HPDE6-E6E7 (cell line): ENCODE results near the gene BORCS8.
"Not testable (repeated sequence)": the region's sequence is repeated elsewhere in the genome, so short reads cannot be mapped to it uniquely, and the experiment has no call there.

Experiments
- DNase-seq: peaks from one replicate; pipeline ENCODE4 v3.0.0; 2011; ENCODE audit warnings: missing footprints; ENCODE audit errors: extremely low spot score

The BORCS8 gene

DNA sequence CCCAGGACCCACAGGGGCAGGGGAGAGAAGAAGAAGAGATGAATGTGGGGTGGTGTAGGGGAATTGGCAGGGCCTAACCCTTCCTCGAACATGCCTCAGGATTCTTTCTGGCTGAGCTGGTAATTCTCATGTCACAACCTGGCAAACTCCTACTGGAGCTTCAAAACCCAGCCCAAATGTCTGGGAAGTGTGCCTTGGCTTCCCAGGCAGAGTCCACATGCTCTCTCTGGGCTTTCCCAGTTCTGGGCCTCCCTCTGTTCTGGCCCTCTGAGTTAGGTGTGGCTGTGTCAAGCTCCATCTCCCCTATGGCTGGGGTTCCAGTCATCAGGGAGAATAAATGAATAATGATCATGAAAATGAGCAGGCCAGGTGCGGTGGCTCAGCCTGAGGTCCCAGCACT lies 42.5 kb downstream of the BORCS8 start:
- no peak for DNase-seq

DNA sequence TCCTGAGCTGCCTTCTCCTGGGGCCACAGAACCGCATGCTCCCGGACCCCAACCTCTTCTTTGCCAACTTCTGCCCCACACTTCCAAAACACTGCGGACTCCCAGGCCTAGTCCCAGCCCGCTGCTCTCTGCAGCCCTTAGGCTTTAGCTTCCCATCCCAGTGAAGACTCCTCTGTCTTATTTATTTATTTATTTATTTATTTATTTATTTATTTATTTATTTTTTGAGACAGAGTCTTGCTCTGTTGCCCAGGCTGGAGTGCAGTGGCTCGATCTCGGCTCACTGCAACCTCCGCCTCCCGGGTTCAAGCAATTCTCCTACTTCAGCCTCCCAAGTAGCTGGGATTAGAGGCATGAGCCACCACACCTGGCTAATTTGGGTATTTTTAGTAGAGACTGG lies 43.4 kb downstream of the BORCS8 start:
- DNase-seq, result not testable (repeated sequence)

DNA sequence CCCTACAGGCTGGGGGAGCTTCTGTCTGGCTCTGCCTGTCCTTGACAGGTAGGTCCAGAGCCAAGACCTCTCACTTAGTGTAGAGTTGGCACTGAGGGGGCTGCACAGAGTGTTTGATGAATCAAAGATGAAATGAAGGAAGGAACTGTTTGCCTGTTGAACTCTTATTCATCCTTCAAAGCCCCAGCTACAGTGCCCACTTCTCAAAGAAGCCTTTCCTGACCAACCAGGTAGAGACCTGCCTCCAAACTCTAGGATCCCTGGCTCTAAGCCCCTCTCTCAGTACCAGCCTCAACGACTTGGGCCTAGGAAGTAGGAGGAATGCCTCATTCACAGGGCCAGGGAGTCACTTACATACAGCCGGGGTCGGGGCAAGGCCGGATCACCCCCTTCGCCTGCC lies 44.6 kb downstream of the BORCS8 start:
- DNase-seq, result no peak

DNA sequence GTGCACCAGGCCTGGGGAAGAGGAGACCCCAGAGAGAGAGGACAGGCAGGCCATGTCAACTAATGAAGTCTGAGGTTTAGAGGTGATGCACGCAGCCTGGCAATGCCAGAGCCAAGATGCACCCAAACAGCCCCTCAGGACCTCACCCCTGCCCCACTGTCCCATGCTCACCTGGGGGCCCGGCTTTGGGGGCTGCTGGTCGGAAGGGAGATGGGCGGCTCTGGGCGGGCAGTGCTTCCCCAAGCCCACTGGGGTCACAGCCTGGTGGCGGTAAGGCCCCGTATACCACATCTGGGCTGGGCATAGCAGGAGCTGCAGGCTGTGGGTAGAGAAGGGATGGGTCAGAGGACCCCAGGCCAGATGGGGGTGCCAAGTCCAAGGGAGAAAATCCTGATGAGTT lies 45.1 kb downstream of the BORCS8 start:
- DNase-seq, result no peak

DNA sequence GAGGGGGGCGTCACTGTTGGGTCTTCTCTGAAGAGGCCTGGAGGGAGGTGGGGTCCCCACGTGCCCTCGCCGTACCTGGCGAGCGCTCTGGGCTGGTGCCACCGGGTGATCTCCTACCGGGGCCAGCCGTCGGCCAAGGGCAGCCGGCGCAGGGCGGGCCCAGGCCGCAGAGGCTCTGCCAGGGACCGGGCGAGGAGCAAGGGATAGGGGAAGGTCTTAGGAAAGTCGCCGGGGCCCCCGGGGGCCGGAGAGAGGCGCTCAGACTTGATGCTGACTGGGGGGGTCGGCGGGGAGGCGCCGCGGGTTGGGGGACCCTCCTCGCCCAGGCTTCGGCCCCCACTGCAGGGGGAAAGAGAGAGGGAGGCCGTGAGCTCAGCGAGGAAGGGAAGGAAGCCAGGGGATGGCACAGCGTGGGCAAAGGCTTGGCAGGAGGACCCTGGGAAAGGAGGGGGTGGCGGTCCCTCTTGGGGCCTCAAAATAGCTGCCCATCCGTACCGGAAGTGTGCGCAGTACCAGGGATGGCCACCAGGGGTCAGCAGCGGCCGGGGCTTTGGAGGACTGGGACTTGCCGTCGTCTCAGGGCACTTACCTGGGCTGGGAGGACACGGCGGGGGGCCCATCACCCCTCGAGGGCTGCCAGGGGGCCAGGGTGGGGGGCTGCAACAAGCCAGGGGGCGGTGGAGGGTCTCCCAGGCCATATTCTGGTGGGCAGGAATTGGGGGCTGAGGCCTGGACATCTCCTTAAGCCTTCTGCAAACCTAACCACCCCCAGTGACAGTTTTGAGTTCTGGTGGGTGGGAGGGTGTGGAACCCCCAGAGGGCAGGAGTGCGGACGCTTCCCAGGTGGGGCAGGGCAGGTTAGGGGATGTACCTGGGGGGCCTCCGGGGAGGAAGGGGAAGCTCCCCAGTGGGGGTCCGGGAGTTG lies 46.0 kb downstream of the BORCS8 start:
- peak; percentile 50 for DNase-seq

DNA sequence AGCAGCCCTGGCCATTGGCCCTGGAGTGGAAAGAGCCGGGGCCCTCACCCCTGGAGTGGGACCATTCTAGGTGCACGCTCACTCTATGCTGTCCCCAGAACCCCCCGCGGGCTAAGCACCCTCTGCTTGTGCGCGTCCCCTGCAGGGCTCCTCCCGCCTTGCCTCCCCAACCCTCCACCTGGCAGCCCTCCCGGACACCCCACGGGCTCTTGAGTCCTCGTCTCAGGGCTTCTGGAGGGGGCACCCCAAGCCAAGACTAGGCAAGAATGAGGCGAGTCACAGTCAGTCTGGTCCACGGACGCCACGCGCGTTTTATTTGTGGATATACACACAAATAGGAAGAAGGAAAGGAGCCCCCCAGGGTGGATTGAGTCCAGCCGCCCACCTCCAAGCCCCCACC lies 46.7 kb downstream of the BORCS8 start:
- no peak for DNase-seq

DNA sequence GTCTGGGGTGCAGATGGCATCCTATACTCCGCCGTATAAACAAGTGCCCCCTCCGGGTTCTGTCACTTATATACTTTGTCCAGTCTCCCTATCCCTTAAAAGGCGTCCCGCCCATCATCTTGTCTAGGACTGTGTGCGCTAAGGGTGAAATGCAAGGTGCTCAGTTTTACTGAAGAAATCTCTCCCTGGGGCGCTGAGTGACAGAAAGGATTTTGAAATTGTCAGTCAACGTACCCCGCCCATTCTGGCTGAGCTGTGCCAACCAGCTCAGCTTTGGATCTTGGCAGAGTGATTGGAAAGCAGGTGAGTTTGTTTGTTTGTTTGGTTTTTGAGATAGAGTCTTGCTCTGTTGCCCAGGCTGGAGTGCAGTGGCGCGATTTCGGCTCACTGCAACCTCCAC lies 49.6 kb downstream of the BORCS8 start:
- no peak for DNase-seq

DNA sequence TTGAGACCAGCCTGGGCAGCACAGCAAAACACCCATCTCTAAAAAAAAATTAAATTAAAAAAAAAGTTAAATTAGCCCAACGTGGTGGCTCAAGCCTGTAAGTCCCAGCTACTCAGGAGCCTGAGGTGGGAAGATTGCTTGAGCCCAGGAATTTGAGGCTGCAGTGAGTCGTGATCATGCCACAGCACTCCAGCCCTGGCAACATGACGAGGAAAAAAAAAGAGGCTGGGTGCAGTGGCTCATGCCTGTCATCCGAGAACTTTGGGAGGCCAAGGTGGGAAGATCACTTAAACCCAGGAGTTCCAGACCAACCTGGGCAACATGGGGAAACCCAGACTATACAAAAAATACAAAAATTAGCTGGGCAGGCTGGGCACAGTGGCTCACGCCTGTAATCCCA lies 51.5 kb downstream of the BORCS8 start:
- no peak for DNase-seq

DNA sequence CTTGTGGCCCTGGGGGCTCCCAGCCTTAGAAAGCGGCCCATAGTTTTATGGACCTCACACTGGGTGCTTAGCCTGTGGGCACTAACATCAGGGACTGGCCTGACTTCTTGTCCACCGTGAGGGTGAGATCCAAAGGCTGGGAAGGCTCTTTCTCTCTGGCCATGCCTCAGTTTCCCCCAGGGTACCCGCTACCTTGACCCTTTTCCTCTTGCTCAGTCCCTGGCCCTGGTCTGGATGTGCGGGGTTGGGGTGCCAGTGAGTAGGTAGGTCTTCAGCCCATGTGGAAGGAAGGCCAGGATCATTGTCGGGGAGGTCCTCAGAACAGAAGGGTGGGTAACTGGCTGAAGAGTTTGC lies 52.1 kb downstream of the BORCS8 start:
- DNase-seq, result no peak

DNA sequence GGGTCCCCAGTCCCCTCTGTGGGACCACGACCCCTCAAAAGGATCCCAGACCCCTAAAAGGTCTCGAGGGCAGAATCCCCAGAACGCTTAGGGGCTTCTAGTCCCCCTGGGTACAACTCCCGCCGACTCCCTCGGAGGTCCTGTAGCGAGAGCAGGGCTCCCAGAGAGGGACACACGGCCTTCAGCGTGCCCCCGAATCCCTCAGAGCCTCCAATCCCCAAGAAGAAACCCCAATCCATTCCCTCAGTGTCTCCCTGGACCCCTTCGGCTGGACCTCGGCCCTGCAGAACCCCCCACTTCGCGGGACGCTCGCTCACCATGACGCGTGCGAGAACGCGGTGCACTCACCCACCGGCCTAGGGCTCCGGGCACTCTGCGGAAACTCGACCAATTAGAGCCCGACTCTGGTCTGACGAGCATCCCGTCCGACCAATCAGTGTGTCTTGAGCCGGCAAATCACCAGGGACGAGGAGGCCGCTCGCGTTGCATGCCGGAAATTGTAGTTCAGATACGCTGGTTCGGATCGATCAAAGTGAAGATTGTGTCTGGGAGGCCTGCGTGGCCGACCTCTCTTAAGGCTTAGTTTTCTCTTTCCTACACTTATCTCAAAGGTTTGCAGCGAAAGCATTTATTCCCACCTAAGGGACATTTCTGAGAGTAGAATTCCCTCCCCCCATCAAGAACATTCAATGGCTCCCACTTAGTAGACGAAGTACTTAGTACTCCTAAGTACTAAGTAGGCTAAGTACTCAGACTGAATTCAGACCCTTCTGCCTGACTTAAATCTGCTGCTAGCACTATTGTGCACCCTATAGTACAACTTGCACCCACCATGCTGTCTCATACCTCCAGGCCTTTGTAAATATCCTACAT lies 53.6 kb downstream of the BORCS8 start, which contains the start of gene TMEM161A:
Gene TMEM161A, minus strand, starts transcription at position 370 of the 873 bp plus-strand sequence. Its CDS starts 50 bp downstream, at position 320.
- peak; percentile 100 for DNase-seq

DNA sequence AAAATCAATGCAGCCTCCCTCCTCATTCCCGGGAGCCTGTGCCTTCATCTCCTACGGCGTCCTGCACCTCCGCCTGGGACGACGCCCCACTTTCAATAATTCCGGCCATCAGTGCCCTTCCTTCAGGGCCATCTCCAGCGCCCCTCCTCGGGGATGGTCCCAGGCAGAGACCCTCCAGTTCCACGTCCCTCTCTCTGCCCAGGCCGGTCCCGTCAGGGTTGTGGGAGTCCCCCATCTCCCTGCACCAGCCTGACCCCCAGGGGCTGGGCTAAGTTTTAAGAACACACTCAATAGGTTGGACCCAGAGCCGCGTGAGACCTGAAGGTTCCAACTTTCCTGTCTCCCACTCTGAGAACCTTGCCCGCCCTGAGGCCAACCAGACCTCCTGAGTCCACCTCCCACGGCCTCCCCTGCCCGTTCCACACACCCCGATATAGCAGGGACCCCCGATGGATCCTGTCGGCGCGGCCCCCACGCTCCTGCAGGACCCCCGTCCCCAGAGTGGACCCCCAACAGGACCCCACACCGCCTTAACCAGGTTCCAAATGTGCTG lies 54.3 kb downstream of the BORCS8 start:
- DNase-seq, result no peak

DNA sequence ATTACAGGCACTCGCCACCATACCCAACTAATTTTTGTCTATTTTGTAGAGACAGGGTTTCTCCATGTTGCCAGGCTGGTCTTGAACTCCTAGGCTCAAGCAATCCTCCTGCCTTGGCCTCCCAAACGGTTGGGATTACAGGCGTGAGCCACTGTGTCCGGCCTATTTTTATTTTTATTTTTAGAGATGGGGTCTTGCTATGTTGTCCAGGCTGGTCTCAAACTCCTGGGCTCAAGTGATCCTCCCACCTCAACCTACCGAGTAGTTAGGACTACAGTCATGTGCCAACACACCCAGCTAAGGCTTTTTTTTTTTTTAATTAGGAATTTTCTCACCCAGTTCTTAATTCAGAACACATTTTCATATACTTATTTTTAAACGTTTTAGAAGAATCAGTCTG lies 56.2 kb downstream of the BORCS8 start:
- not testable (repeated sequence) for DNase-seq

DNA sequence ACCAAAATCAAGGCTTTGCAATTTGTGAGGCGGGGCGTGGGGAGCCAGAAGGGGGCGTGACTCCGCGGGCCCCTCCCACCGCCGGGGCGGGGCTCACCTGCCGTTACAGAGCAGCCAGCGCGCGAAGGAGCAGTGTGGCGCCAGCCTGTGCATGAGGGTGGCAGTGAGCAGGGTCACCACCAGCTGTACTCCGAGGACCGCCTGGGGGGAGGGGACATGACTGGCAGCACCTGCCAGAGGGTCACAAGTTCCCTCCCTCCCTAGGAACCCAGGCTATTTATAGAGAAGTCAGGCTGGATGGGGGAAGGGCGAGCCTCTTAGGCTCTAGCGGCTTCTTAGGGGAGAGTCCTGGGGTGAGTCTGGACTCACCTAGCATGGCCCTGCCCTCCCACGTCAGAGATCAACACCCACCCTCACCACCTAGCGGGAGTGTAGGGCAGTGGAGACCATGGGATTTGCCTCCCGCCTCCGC lies 57.2 kb downstream of the BORCS8 start:
- no peak for DNase-seq

DNA sequence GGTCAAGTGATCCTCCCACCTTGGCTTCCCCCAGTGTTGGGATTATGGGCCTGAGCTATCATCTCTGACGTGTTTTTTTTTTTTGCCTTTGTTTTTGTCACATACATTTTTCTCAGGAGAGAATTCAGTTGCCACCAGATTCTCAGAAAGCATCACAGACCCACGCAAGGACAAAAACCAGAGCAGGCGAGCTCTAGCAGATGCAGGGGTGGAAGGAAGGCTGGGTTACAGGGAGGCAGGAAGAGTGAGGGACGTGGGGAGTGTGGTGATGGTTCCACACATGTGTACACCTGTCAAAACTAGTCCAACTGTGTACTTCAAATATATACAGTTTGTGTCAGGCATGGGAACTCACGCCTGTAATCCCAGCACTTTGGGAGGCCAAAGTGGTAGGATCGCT lies 58.0 kb downstream of the BORCS8 start:
- DNase-seq, result no peak

DNA sequence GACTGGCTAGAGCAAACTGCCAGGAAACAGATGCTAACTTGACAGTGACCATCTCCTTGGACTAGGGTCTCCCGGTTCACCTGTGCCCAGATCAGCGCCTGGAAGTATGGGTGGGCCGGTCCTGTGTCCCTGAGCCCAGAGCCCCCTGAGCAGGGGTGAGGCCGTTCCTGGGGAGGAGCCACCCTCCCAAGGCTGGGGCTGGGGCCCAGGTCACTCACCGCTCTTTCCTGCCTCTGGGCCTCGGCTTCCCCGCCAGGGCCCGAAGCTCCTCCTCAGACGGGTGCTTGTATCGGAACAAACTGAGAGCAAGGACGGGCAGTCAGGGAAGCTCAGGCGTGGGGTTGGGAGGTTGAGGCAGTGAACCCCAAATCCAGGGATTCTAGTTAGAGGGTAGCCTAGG lies 59.0 kb downstream of the BORCS8 start:
- no peak for DNase-seq

DNA sequence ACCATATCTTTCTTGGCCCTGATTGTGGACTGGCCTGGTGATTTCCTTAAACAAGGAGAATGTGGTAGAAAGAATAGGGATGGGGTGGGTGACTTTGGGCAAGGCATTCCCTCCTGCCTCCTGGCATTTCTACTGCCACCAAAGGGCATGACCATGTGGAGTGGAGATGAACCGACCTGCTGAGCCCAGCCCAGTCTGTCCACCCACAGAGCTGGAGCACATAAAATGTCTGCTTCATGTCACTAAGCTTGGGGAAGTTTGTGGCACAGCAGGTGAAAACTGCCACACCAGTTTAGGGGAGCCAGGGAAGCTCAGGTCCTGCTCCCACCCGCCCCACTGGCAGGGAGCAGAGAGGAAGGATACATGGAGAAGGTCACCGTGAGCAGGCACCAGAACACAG lies 60.0 kb downstream of the BORCS8 start:
- DNase-seq, result no peak
